ENCODE measurements around the gene TRIP10. TPM values are rescaled to one million over a fixed set of nuclear protein-coding genes. Genes with fewer than 3 reads are reported as not detected.

The TRIP10 gene
- total and polyA plus RNA-seq, 2 of the 8 experiments (the other 6 are each of a cell fraction or from before 2014, with no cell fraction given): 27.8 to 69.5 TPM

DNA sequence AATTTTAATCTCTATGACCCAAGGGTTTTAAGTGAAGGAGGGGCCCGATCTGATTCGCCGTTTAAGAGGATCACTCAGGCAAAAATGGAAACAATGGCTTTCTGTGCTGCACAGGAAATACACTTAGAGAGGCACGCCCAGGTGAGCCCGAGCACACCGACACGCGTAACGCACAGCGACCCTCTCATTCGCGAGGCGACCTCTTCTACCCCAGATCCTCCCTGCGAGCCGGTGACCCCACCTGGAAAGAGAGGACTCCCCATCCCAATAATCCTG is 27.5 kb downstream of the TRIP10 start:
- H4K20me1 ChIP-seq (replicated peaks in 1 of 2; ENCODE audit: control insufficient read depth in 1 of 2, insufficient read depth in 2 of 2, low read length in 2 of 2): no peaks in the 10 kb centered on the region
- H3K56ac ChIP-seq (replicated peaks; ENCODE audit: insufficient read length, low read depth, low read length): no peak overlapping the region
- DNase-seq (ENCODE audit: low read depth in 1 of 2, low spot score in 2 of 2) (no peak), FAIRE-seq (no peak)
- H3K4me3 ChIP-seq (ENCODE audit: extremely low read depth in 1 of 4, insufficient read depth in 2 of 4, low read depth in 3 of 4, low read length in 4 of 4): peak overlapping the region; percentile 61 to 84 (median 83)
- CTCF ChIA-PET (ENCODE audit: partially characterized antibody): interaction anchor here (1.1 to 4.4 kb wide), 4 partner anchors 13 to 97 kb away, joined by 3 to 19 read pairs (median 4); no protein-coding TSS in a partner anchor
- H4K91ac ChIP-seq (replicated peaks; ENCODE audit: insufficient read length, low read length): peak overlapping the region; percentile 62
- POLR2A ChIA-PET (ENCODE audit: partially characterized antibody): interaction anchor here (1.2 to 5.7 kb wide), 9 partner anchors 10 to 49 kb away, joined by 3 to 53 read pairs (median 4); partner anchors contain the start of genes GPR108 and TRIP10
- peak overlapping the region; percentile 59 to 72 (median 62); a peak in 6 of 7 replicates for H3K9ac ChIP-seq (replicated peaks in 1 of 4; ENCODE audit: extremely low read depth in 1 of 4, low read depth in 3 of 4, low read length in 3 of 4)
- peak overlapping the region; percentile 20 for H4K5ac ChIP-seq (ENCODE audit: insufficient read length, low read depth, low read length)
- no peak overlapping the region for H3K23ac ChIP-seq (ENCODE audit: insufficient read length)
- no peak overlapping the region; the same call in 1 of the 2 replicates for H4K8ac ChIP-seq (ENCODE audit: extremely low read depth, insufficient read depth, low read length)
- H3K18ac ChIP-seq (ENCODE audit: extremely low read depth, low read length): peak overlapping the region; percentile 83
- H3K27me3 ChIP-seq (replicated peaks in 1 of 4; ENCODE audit: control insufficient read depth in 3 of 4, extremely low read depth in 1 of 4, insufficient read depth in 3 of 4, low read length in 3 of 4): no peaks in the 10 kb centered on the region
- no peak overlapping the region for H2AK5ac ChIP-seq (ENCODE audit: low read depth, low read length)
- peaks cover 10% of the 10 kb centered on the region for H3K79me1 ChIP-seq (ENCODE audit: low read depth, low read length)
- peaks cover 15% of the 10 kb centered on the region for H3K23me2 ChIP-seq (ENCODE audit: low read depth, low read length)
- no peak overlapping the region for H2BK20ac ChIP-seq (ENCODE audit: low read length)
- H3K4me1 ChIP-seq (replicated peaks in 1 of 4; ENCODE audit: control insufficient read depth in 3 of 4, insufficient read depth in 4 of 4, low read length in 3 of 4): peaks cover 0 to 6% (median 5%) of the 10 kb centered on the region in 4 experiments; a peak in 5 of 7 replicates
- H2AFZ ChIP-seq (ENCODE audit: low read length): 0 out of 2 replicates have a peak overlapping the region, but pooled peaks have one; percentile 5
- 2% methylated on average over 15 of the region's 15 CpGs; no CpG with 5 or more reads in 1 of the 2 experiments for WGBS, 2 experiments (ENCODE audit: extremely low coverage in 1 of 2, insufficient coverage in 1 of 2, insufficient read length in 1 of 2, insufficient replicate concordance in 2 of 2, low coverage in 1 of 2, low lambda C conversion rate in 2 of 2, missing lambda C conversion rate in 1 of 2)
- peak overlapping the region; percentile 87 to 99 for H3K4me2 ChIP-seq (ENCODE audit: insufficient read depth in 1 of 2, low read depth in 2 of 2, low read length in 2 of 2)
- H3K4ac ChIP-seq (replicated peaks; ENCODE audit: insufficient read length, low read depth, low read length): no peak overlapping the region
- H3K79me2 ChIP-seq (ENCODE audit: control insufficient read depth in 1 of 2, insufficient read depth in 2 of 2, low read length in 2 of 2): peaks cover 0 to 7% of the 10 kb centered on the region in 2 experiments; a peak in 2 of 4 replicates
- H2BK12ac ChIP-seq (ENCODE audit: low read depth, low read length): 0 out of 2 replicates have a peak overlapping the region, but pooled peaks have one; percentile 68
- H2BK15ac ChIP-seq (ENCODE audit: low read length): no peak overlapping the region
- H2BK120ac ChIP-seq (replicated peaks; ENCODE audit: low read depth, low read length): no peak overlapping the region
- no peak overlapping the region for H3K14ac ChIP-seq (ENCODE audit: insufficient read length)
- no peaks in the 10 kb centered on the region for H3K9me3 ChIP-seq (ENCODE audit: insufficient read depth in 2 of 2, low read depth in 1 of 2, low read length in 1 of 2)
- H3K27ac ChIP-seq (ENCODE audit: low read depth, low read length): no peak overlapping the region; the same call in 1 of the 2 replicates
- H3K36me3 ChIP-seq (ENCODE audit: control insufficient read depth in 2 of 4, insufficient read depth in 4 of 4, low read length in 3 of 4): no peaks in the 10 kb centered on the region
- H2BK5ac ChIP-seq (ENCODE audit: low read depth, low read length): peak overlapping the region; percentile 96
- TF ChIP-seq SUZ12 (IDR thresholded peaks at IDR 0.05; ENCODE audit: low read length): no peak
